ENCODE data around the gene TRIO.

The TRIO gene

GRCh38 chr5:14396737-14397136 is 253.6 kb downstream of the TRIO start:
- TF ChIP-seq CTCF (IDR thresholded peaks at IDR 0.05; ENCODE audit: low read depth, low read length): no peak
- no peak for DNase-seq (ENCODE audit: low read depth in 2 of 2)
- H3K4me3 ChIP-seq (replicated peaks in 1 of 2; ENCODE audit: low read depth in 2 of 2, low read length in 2 of 2): no peak overlapping the region

DNA sequence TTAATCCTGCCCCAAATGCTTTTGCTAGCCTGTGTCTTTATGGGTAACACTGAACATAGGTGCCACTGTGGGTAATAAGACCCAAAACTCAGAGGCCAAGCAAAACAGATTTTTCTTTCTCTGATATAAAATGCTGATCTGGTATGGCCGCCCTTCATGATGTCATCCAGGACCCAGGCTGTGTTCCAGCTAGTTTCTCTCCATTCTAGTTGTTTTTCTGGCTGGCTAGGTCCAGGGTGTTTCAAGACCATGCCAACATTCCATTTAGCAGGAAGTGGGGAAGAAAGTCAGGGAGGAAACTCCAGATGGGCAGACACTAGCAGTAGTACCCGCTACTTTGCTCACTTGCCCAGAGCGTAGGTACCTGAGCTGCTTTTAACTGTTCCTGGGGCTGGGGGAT is 254.6 kb downstream of the TRIO start:
- peak; percentile 77 to 88 for DNase-seq (ENCODE audit: low read depth in 2 of 2)
- H3K4me3 ChIP-seq (replicated peaks in 1 of 2; ENCODE audit: low read depth in 2 of 2, low read length in 2 of 2): no peak overlapping the region
- TF ChIP-seq CTCF (IDR thresholded peaks at IDR 0.05; ENCODE audit: low read depth, low read length): no peak

DNA sequence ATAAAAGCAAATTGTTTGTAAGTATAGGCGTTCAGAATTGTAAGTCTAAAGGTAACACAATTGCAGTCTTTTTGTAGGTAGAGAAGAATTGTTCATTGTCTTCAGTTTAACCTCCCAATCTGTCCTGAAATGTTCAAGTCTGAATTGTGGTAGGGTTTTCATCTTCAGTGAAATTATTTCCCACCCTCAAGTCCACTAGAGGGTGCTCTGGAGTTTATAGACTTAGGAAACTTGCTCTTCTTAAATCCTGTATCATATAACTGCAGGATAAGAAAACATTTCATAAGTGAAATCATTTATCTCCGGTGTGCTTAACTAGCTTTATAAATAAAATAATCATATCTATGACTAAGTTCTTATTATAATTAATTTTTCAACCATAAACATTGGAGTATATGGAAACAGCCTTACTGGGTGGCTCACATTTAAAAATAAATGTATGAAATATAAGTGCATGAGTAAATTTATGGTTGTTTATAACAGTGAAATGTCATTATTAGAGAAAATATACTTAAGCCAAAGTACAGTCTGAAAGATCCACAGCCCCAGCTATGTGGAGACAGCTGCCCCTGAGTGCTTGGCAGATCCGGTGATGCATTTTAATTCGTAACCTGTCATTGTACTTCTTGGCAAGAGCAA is 256.0 kb downstream of the TRIO start:
- H3K4me3 ChIP-seq (replicated peaks in 1 of 2; ENCODE audit: low read depth in 2 of 2, low read length in 2 of 2): no peak overlapping the region
- DNase-seq (ENCODE audit: low read depth in 2 of 2): peak; percentile 83 to 86
- TF ChIP-seq CTCF (IDR thresholded peaks at IDR 0.05; ENCODE audit: low read depth, low read length): peak; percentile 69

GRCh38 chr5:14400085-14400484 is 256.9 kb downstream of the TRIO start:
- no peak for TF ChIP-seq CTCF (IDR thresholded peaks at IDR 0.05; ENCODE audit: low read depth, low read length)
- no peak overlapping the region for H3K4me3 ChIP-seq (replicated peaks in 1 of 2; ENCODE audit: low read depth in 2 of 2, low read length in 2 of 2)
- peak; percentile 56 to 85 for DNase-seq (ENCODE audit: low read depth in 2 of 2)

- TF ChIP-seq CTCF (IDR thresholded peaks at IDR 0.05; ENCODE audit: low read depth, low read length): no peak
- peak in 1 of 2 donors; percentile 52 for DNase-seq (ENCODE audit: low read depth in 2 of 2)
- no peak overlapping the region for H3K4me3 ChIP-seq (replicated peaks in 1 of 2; ENCODE audit: low read depth in 2 of 2, low read length in 2 of 2)
These were observed 257.5 kb downstream of the TRIO start for GRCh38 chr5:14400611-14401010.

DNA sequence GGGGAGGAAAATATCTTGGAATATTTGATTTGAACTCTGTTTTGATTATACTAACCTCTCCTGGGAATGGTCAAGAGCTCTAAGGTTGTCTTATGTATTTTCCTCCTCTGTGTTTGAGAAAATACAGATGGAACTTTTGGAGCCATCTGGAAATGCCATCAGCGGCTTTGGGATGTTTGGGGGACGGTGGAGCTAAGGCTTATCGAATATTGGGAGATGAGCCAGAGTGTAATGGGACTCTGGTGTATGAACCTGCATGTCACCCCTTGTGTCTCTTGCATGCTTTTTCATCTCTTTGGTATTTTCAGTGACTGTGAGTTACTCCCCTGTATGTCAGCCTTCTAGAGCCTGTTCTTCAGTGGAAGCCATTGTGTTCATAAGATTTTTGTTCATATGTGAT is 258.5 kb downstream of the TRIO start:
- no peak for DNase-seq (ENCODE audit: low read depth in 2 of 2)
- TF ChIP-seq CTCF (IDR thresholded peaks at IDR 0.05; ENCODE audit: low read depth, low read length): no peak
- H3K4me3 ChIP-seq (replicated peaks in 1 of 2; ENCODE audit: low read depth in 2 of 2, low read length in 2 of 2): no peak overlapping the region

GRCh38 chr5:14402424-14402823 is 259.3 kb downstream of the TRIO start:
- no peak overlapping the region for H3K4me3 ChIP-seq (replicated peaks in 1 of 2; ENCODE audit: low read depth in 2 of 2, low read length in 2 of 2)
- DNase-seq (ENCODE audit: low read depth in 2 of 2): no peak
- TF ChIP-seq CTCF (IDR thresholded peaks at IDR 0.05; ENCODE audit: low read depth, low read length): no peak

All from cardiac fibroblast (primary cell).